PC-9 (cell line): Measurements from ENCODE around the gene SUSD3. TPM values are rescaled to one million over a fixed set of nuclear protein-coding genes. Genes with fewer than 3 reads are reported as not detected.

Experiments
- BruUV-seq: library from RNA; stranded (reverse); fragments of 400-500 nt; replicated peaks from 2 replicates; lab custom pipeline; 2021; lab: Mats Ljungman, UMichigan
- CTCF ChIA-PET: fragments of 300-600 bp; sonication (Branson Sonifier 250); formaldehyde crosslinking; loops from one replicate; lab custom pipeline; 2022; ENCODE audit warnings: antibody characterized with exemption; lab: Charles Lee
- POLR2A ChIA-PET: fragments of 300-600 bp; sonication (Branson Sonifier 250); formaldehyde crosslinking; loops from one replicate; lab custom pipeline; 2022; ENCODE audit warnings: antibody characterized with exemption; ENCODE audit not compliant: unreplicated experiment; lab: Charles Lee
- DNase-seq, 2 experiments: peaks; one replicate each; pipeline versions ENCODE4 v3.0.0 to v3.0.0-alpha.2; 2015 to 2022; ENCODE audit warnings: mixed read lengths in 1 of 2
- H2AFZ ChIP-seq: fragments of 200-600 bp; sonication (generic); 2 replicates; pipeline ENCODE4 v1.8.1; 2017; ENCODE audit warnings: antibody characterized with exemption
- H3F3A ChIP-seq: fragments of 200-600 bp; sonication (generic); 2 replicates; pipeline ENCODE4 v1.8.1; 2017; ENCODE audit warnings: antibody characterized with exemption, mild to moderate bottlenecking, low read depth; ENCODE audit not compliant: insufficient read depth
- H3K27ac ChIP-seq: fragments of 200-600 bp; sonication (generic); 2 replicates; pipeline ENCODE4 v1.6.1; 2016; ENCODE audit warnings: mixed run types
- H3K27me3 ChIP-seq: fragments of 200-600 bp; sonication (generic); 2 replicates; pipeline ENCODE4 v1.6.1; 2016; ENCODE audit warnings: low read depth, mixed run types; ENCODE audit not compliant: insufficient read depth
- H3K36me3 ChIP-seq: fragments of 200-600 bp; sonication (generic); 2 replicates; pipeline ENCODE4 v1.6.1; 2016; ENCODE audit warnings: low read depth, mixed run types
- H3K4me1 ChIP-seq: fragments of 200-600 bp; sonication (generic); replicated peaks from 2 replicates; pipeline ENCODE4 v1.6.1; 2016; ENCODE audit warnings: mixed run types; ENCODE audit not compliant: insufficient read depth
- H3K4me2 ChIP-seq: fragments of 200-600 bp; sonication (generic); 2 replicates; pipeline ENCODE4 v1.6.1; 2017; ENCODE audit warnings: mixed run types
- H3K4me3 ChIP-seq: fragments of 200-600 bp; sonication (generic); 2 replicates; pipeline ENCODE4 v1.6.1; 2016; ENCODE audit warnings: mixed run types
- H3K79me2 ChIP-seq: fragments of 200-600 bp; sonication (generic); 2 replicates; pipeline ENCODE4 v1.6.1; 2017; ENCODE audit warnings: low read depth, mixed run types
- H3K9me2 ChIP-seq: fragments of 200-600 bp; sonication (generic); 2 replicates; pipeline ENCODE4 v1.8.1; 2017; ENCODE audit warnings: mild to moderate bottlenecking; ENCODE audit not compliant: insufficient read depth
- H3K9me3 ChIP-seq: fragments of 200-600 bp; sonication (generic); 2 replicates; pipeline ENCODE4 v1.8.1; 2016; ENCODE audit warnings: low read depth; ENCODE audit not compliant: insufficient read depth
- H4K20me1 ChIP-seq: fragments of 200-600 bp; sonication (generic); 2 replicates; pipeline ENCODE4 v1.8.1; 2017; ENCODE audit not compliant: insufficient read depth
- CTCF ChIP-seq: fragments of 200-600 bp; sonication (generic); conservative IDR thresholded peaks from 2 replicates; pipeline ENCODE4 v1.6.1; 2017; ENCODE audit warnings: mixed run types, antibody characterized with exemption, mild to moderate bottlenecking, moderate library complexity
- EZH2 ChIP-seq: fragments of 200-600 bp; sonication (generic); IDR thresholded peaks from 2 replicates; pipeline ENCODE4 v1.8.0; 2017; ENCODE audit warnings: antibody characterized with exemption, low read depth
- intact Hi-C: fragments of 100-400 bp; cut with micrococcal nuclease; formaldehyde crosslinking; loops from one replicate; pipeline ENCODE4 v1.10.0; 2022; ENCODE audit not compliant: unreplicated experiment
- total RNA-seq: library from RNA; stranded (reverse); gene quantifications from 2 replicates; pipeline ENCODE4 v1.2.3, GENCODE V29; 2021

Gene SUSD3
- total RNA-seq, 1 experiment from 2014 or later = 8.4 TPM

DNA sequence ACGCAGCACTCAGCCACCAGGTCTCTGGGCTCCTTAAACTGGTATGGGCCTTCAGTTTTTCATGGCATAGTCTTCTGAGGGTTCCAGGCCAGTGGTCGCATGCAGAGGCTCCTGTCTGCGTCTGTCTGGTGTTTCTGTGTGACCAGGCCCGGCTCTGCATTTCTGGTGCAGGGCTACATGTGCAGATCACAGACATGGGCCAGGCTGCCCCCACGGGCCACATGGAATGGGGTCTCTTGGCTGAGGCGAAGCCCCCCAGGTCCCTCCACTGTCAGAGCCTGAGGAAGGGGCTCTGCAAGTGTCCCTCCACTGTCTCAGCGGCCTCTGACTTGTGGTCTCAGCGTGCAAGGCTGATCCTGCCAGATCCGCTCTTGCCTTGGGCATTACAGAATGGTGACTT is 21.9 kb downstream of the SUSD3 start:
- H3K36me3 ChIP-seq = no peaks in the 10 kb centered on the region
- no peak overlapping the region for H3K4me3 ChIP-seq
- no TSS peak for BruUV-seq
- TF ChIP-seq CTCF (no peak), EZH2 (no peak)
- no peaks in the 10 kb centered on the region for H3K79me2 ChIP-seq
- no peak overlapping the region for H3K27ac ChIP-seq
- no peaks in the 10 kb centered on the region for H3K9me3 ChIP-seq
- DNase-seq = no peak
- intact Hi-C loops = no loop called here
- no peaks in the 10 kb centered on the region for H4K20me1 ChIP-seq
- H3K4me2 ChIP-seq = no peak overlapping the region
- POLR2A ChIA-PET = no interaction called here
- peaks cover 6% of the 10 kb centered on the region; the same call in 1 of the 2 replicates for H3K4me1 ChIP-seq
- H3K9me2 ChIP-seq = no peaks in the 10 kb centered on the region
- CTCF ChIA-PET = no interaction called here
- H3K27me3 ChIP-seq = no peaks in the 10 kb centered on the region
- H2AFZ ChIP-seq = no peak overlapping the region
- H3F3A ChIP-seq = no peaks in the 10 kb centered on the region

DNA sequence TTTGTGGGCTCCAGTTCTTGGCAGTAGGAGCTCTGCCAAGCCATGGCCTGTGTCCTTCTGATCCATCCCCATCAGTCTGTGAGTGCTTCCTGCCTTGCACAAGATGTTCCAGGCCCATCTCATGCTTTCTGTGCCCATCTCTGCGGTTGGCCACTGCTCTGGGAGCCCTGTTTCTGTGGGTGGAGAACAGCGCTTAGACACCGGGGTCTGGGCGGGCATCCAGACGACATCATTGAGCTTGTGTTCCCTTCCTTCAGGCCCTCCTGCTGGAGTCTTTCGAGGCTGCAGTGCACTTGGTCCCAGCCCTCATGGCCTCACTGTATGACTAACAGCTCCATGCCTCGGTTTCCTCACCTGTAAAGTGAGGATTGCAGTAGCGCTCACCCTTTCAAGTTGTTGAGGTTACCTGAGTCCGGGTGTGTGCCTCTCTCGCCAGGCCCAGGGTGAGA is 22.6 kb downstream of the SUSD3 start:
- H3K27me3 ChIP-seq = no peaks in the 10 kb centered on the region
- BruUV-seq = no TSS peak
- H3K79me2 ChIP-seq = no peaks in the 10 kb centered on the region
- H3K9me3 ChIP-seq = no peaks in the 10 kb centered on the region
- CTCF ChIA-PET = no interaction called here
- H3K36me3 ChIP-seq = no peaks in the 10 kb centered on the region
- no peak overlapping the region for H3K4me2 ChIP-seq
- H3K4me1 ChIP-seq = peaks cover 6% of the 10 kb centered on the region; the same call in 1 of the 2 replicates
- H3F3A ChIP-seq = no peaks in the 10 kb centered on the region
- POLR2A ChIA-PET = interaction anchor here (0.7 kb wide), 1 partner anchor 26 kb away, joined by 3 read pairs; no protein-coding TSS in a partner anchor
- no peak overlapping the region for H3K4me3 ChIP-seq
- no peaks in the 10 kb centered on the region for H3K9me2 ChIP-seq
- H2AFZ ChIP-seq = no peak overlapping the region
- H4K20me1 ChIP-seq = no peaks in the 10 kb centered on the region
- intact Hi-C loops = no loop called here
- no peak for TF ChIP-seq CTCF
- TF ChIP-seq EZH2 = no peak
- DNase-seq = no peak
- H3K27ac ChIP-seq = no peak overlapping the region

DNA sequence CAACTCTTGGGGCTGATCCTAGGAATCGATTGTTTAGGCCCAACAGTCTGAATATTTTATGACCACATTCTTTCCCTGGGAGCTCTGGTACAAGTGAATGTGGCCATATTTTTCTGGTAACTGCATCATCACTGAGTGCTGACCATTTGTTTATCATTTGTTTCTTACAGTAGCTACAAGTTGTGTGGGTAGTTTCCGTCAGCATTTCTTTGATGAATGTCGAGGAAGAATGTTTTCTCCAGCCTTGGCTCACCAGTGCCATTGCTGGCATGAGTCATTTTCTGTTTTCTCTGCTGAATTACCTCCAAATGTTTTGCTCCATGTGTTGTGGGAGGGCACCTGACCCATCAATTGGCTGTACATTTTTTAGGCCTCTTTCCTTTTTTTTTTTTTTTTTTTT is 23.4 kb downstream of the SUSD3 start:
- intact Hi-C loops = no loop called here
- Histone ChIP-seq H3K27me3 (no peaks in the 10 kb centered on the region), H4K20me1 (no peaks in the 10 kb centered on the region), H3K36me3 (no peaks in the 10 kb centered on the region), H2AFZ (no peak overlapping the region), H3K4me3 (no peak overlapping the region), H3K4me2 (no peak overlapping the region), H3K9me3 (no peaks in the 10 kb centered on the region), H3K4me1 (peaks cover 6% of the 10 kb centered on the region; the same call in 1 of the 2 replicates), H3K9me2 (no peaks in the 10 kb centered on the region), H3F3A (no peaks in the 10 kb centered on the region), H3K27ac (no peak overlapping the region), H3K79me2 (no peaks in the 10 kb centered on the region)
- POLR2A ChIA-PET = no interaction called here
- no peak for DNase-seq
- TF ChIP-seq CTCF (no peak), EZH2 (no peak)
- CTCF ChIA-PET = no interaction called here
- no TSS peak for BruUV-seq
